Endothelial cell of umbilical vein (primary cell): Measurements from ENCODE around the gene RANBP3.
"Not testable (repeated sequence)": the region's sequence is repeated elsewhere in the genome, so short reads cannot be mapped to it uniquely, and the experiment has no call there.

Source experiments
- CTCF ChIP-seq, 2 donors: IDR thresholded peaks; 1 replicate in 1 of 2; 2 replicates in 1 of 2; pipeline ENCODE4 v1.5.1; 2011; ENCODE audit warnings: low read length in 2 of 2, mild to moderate bottlenecking in 2 of 2, moderate library complexity in 2 of 2, control low read depth in 1 of 2, inconsistent platforms in 1 of 2, low read depth in 1 of 2; ENCODE audit not compliant: insufficient read depth in 1 of 2; ENCODE audit errors: extremely low read depth in 1 of 2
- EZH2 ChIP-seq: IDR thresholded peaks from 2 replicates; pipeline ENCODE4 v1.6.1; 2012; ENCODE audit warnings: borderline replicate concordance, low read depth, mild to moderate bottlenecking, moderate library complexity, low read length, inconsistent platforms; ENCODE audit not compliant: severe bottlenecking
- FOS ChIP-seq: IDR thresholded peaks from 2 replicates; pipeline ENCODE4 v1.6.1; 2011; ENCODE audit warnings: mild to moderate bottlenecking, low read length, moderate library complexity, borderline replicate concordance; ENCODE audit not compliant: insufficient read depth
- GATA2 ChIP-seq: IDR thresholded peaks from 2 replicates; pipeline ENCODE4 v1.7.0; 2011; ENCODE audit warnings: low read depth, mild to moderate bottlenecking, moderate library complexity, mixed read lengths, low read length; ENCODE audit not compliant: insufficient read length, insufficient read depth
- JUN ChIP-seq: IDR thresholded peaks from 2 replicates; pipeline ENCODE4 v1.6.1; 2011; ENCODE audit warnings: borderline replicate concordance, low read depth; ENCODE audit not compliant: insufficient read length, insufficient read depth
- MYC ChIP-seq: IDR thresholded peaks from one replicate; pipeline ENCODE4 v1.6.1; 2011; ENCODE audit warnings: mild to moderate bottlenecking, low read depth, low read length
- POLR2A ChIP-seq: IDR thresholded peaks from 2 replicates; pipeline ENCODE4 v1.6.1; 2012; ENCODE audit warnings: low read depth, mild to moderate bottlenecking, control low read depth, low read length
- POLR2AphosphoS5 ChIP-seq: IDR thresholded peaks from 2 replicates; pipeline ENCODE4 v1.6.1; 2012; ENCODE audit warnings: low read depth, mild to moderate bottlenecking, control low read depth, low read length, moderate library complexity; ENCODE audit not compliant: insufficient read depth
- TF ChIP-seq, protein P1 (sequence below): IDR thresholded peaks from 2 replicates; pipeline ENCODE4 v1.6.1; 2011; ENCODE audit not compliant: insufficient read depth, insufficient read length

DNA sequence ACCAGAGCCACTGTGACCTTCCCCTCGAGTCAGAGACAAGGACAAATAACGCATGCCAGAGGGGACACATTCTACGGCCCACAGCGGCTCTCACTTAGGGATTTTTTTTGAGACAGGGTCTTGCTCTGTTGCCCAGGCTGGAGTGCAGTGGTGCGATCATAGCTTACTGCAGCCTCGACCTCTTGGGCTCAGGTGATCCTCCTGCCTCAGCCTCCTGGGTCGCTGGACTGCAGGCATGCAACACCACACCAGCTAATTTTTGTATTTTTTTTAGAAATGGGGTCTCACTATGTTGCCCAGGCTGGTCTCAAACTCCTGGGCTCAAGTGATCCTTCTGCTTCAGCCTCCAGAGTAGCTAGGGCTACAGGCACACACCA is 28.1 kb upstream of the RANBP3 start:
- not testable (repeated sequence) for TF ChIP-seq CTCF (IDR thresholded peaks at IDR 0.05; ENCODE audit: extremely low read depth in 1 of 2, insufficient read depth in 1 of 2, low read depth in 1 of 2, low read length in 2 of 2); POLR2A; POLR2AphosphoS5; MYC; EZH2; JUN; GATA2; FOS
- TF ChIP-seq, protein P1, sequence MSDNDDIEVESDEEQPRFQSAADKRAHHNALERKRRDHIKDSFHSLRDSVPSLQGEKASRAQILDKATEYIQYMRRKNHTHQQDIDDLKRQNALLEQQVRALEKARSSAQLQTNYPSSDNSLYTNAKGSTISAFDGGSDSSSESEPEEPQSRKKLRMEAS, result not testable (repeated sequence)
